Activated naive CD8-positive, alpha-beta T cell treated with anti-CD3 and anti-CD28 coated beads for 36 hours (primary cell): ENCODE results near the gene STK4. TPM values are rescaled to one million over a fixed set of nuclear protein-coding genes. Genes with fewer than 3 reads are reported as not detected.

ENCODE experiments used
- DNase-seq: peaks from one replicate; pipeline ENCODE4 v3.0.0; 2021
- H3K27ac Mint-ChIP-seq: one replicate; pipeline ENCODE4 v1.8.0; 2022; ENCODE audit warnings: mild to moderate bottlenecking, moderate library complexity, mixed read lengths
- H3K27me3 Mint-ChIP-seq: one replicate; pipeline ENCODE4 v1.8.0; 2022; ENCODE audit warnings: mild to moderate bottlenecking, mixed read lengths
- H3K36me3 Mint-ChIP-seq: one replicate; pipeline ENCODE4 v1.8.0; 2021; ENCODE audit warnings: mild to moderate bottlenecking, mixed read lengths
- H3K4me1 Mint-ChIP-seq: one replicate; pipeline ENCODE4 v1.8.0; 2021; ENCODE audit warnings: mixed read lengths
- H3K4me3 Mint-ChIP-seq: one replicate; pipeline ENCODE4 v1.8.0; 2022; ENCODE audit warnings: mild to moderate bottlenecking, moderate library complexity, mixed read lengths
- H3K9me3 Mint-ChIP-seq: one replicate; pipeline ENCODE4 v1.8.0; 2022; ENCODE audit warnings: mixed read lengths
- total RNA-seq, 2 experiments: library from RNA; stranded (reverse); gene quantifications; one replicate each; pipeline ENCODE4 v1.2.3, GENCODE V29; 2021

Gene STK4
- total RNA-seq, 2 experiments from 2014 or later = 180 to 198 TPM

- DNase-seq = no peak
- H3K4me1 Mint-ChIP-seq = peaks cover 8% of the 10 kb centered on the region
- no peak overlapping the region for H3K27ac Mint-ChIP-seq
- no peak overlapping the region for H3K4me3 Mint-ChIP-seq
- no peaks in the 10 kb centered on the region for H3K27me3 Mint-ChIP-seq
- H3K36me3 Mint-ChIP-seq = peaks cover 21% of the 10 kb centered on the region
- H3K9me3 Mint-ChIP-seq = no peaks in the 10 kb centered on the region
These were observed 22.5 kb upstream of the STK4 start for GRCh38 chr20:44943828-44944227.

DNA sequence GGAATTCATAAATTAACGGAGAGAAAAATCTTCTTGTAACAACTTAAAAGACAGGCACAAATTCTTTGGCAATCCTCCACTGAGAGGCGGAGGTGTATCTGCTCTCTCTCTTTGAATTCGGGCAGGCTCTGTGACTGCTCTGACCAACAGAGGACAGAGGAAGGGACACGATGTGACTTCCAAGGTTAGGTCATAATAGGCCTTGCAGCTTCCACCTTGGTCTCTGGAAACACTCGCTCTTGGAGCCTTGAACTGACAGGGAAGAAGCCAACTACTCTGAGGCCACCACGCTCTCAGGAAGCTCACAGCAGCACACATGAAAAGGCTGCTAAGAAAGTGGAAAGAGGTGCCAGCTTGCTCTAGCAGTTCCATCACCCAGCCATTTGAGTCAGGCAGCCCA is 21.1 kb upstream of the STK4 start:
- Mint-ChIP-seq H3K27ac (no peak overlapping the region), H3K9me3 (no peaks in the 10 kb centered on the region), H3K36me3 (peaks cover 28% of the 10 kb centered on the region), H3K4me3 (no peak overlapping the region), H3K27me3 (no peaks in the 10 kb centered on the region), H3K4me1 (peaks cover 8% of the 10 kb centered on the region)
- DNase-seq = no peak

DNA sequence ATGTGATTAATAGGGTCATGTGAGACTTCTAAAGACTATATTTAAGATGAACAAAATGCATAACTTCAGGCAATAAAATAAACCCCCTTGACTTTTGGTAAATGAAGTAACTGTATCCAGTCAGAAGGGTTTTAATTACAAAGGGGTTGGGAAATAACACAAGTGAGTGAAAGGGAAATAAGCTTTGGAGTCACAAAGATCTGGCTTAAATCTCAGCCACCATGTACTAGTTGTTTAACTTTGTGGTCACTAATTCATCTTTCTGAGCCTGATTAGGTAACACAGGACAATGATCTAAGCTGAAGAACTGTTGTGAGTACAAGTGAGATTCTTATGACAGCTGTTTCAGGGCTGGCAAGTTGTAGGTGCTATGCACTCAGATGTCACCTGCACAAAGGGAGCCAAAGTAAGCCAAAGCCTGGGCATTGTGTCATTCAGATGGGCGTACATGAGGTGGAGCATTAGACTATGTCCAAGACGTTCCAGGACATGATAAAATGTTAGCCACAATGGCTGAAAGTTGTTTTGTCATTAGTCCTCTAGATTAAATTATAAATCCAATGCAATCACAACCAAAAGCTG is 19.9 kb upstream of the STK4 start:
- no peaks in the 10 kb centered on the region for H3K27me3 Mint-ChIP-seq
- DNase-seq = no peak
- H3K4me3 Mint-ChIP-seq = no peak overlapping the region
- H3K36me3 Mint-ChIP-seq = peaks cover 30% of the 10 kb centered on the region
- peaks cover 8% of the 10 kb centered on the region for H3K4me1 Mint-ChIP-seq
- peak overlapping the region; percentile 8 for H3K27ac Mint-ChIP-seq
- no peaks in the 10 kb centered on the region for H3K9me3 Mint-ChIP-seq

- H3K4me3 Mint-ChIP-seq = no peak overlapping the region
- peaks cover 10% of the 10 kb centered on the region for H3K4me1 Mint-ChIP-seq
- H3K27me3 Mint-ChIP-seq = no peaks in the 10 kb centered on the region
- no peak overlapping the region for H3K27ac Mint-ChIP-seq
- no peak for DNase-seq
- no peaks in the 10 kb centered on the region for H3K9me3 Mint-ChIP-seq
- H3K36me3 Mint-ChIP-seq = peaks cover 32% of the 10 kb centered on the region
These were observed 18.2 kb upstream of the STK4 start for GRCh38 chr20:44948107-44948506.

DNA sequence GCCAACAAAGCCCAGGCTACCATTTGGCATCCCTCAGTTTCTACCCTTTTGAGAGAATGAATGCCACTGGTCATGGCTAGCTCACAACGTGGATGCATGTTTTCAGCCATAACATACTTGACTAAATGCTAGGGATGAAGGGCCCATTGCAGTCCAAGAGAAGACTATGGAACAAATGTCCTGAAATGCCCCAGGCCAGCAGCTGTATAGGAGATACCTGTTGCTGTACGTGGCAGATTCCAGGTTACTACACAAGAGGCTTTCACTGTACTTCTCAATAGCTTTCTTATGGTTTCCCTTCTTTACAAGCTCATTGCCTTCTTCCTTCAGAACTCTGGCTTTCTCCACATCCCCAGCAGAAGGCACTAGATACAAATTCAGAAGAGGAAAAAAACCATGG is 17.8 kb upstream of the STK4 start:
- H3K27ac Mint-ChIP-seq = no peak overlapping the region

DNA sequence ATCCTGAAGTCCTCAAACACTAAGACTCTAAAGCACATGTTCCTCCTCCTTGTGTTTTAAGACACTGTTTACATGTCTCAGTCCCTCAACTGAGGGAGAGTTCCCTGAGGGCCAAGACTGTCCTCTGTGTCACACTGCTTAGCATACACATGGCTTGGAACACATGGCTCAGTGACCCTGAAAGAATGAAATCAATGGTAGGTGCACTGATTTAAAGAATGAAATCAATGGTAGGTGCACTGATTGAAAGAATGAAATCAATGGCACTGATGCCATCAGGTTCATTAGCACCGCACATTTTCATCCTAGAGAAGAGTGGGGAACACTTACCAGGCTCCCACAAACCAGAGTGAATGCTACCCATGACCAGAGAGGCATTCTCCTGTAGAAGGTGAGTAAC is 15.9 kb upstream of the STK4 start:
- no peaks in the 10 kb centered on the region for H3K27me3 Mint-ChIP-seq
- no peak for DNase-seq
- no peaks in the 10 kb centered on the region for H3K9me3 Mint-ChIP-seq
- H3K27ac Mint-ChIP-seq = no peak overlapping the region
- no peak overlapping the region for H3K4me3 Mint-ChIP-seq
- H3K36me3 Mint-ChIP-seq = peaks cover 50% of the 10 kb centered on the region
- H3K4me1 Mint-ChIP-seq = peaks cover 15% of the 10 kb centered on the region

More for the DNA sequence above, 17.8 kb upstream of the STK4 start:
- no peaks in the 10 kb centered on the region for H3K9me3 Mint-ChIP-seq
- peaks cover 35% of the 10 kb centered on the region for H3K36me3 Mint-ChIP-seq
- H3K4me1 Mint-ChIP-seq = peaks cover 10% of the 10 kb centered on the region
- no peaks in the 10 kb centered on the region for H3K27me3 Mint-ChIP-seq
- no peak for DNase-seq
- H3K4me3 Mint-ChIP-seq = no peak overlapping the region

- H3K36me3 Mint-ChIP-seq = peaks cover 64% of the 10 kb centered on the region
- H3K4me1 Mint-ChIP-seq = peaks cover 23% of the 10 kb centered on the region
These were observed 13.6 kb upstream of the STK4 start for GRCh38 chr20:44952731-44953130.

GRCh38 chr20:44954211-44954610 is 12.1 kb upstream of the STK4 start:
- H3K27me3 Mint-ChIP-seq = no peaks in the 10 kb centered on the region

More at GRCh38 chr20:44952731-44953130, 13.6 kb upstream of the STK4 start:
- DNase-seq = no peak
- H3K27me3 Mint-ChIP-seq = no peaks in the 10 kb centered on the region
- no peak overlapping the region for H3K27ac Mint-ChIP-seq
- no peak overlapping the region for H3K4me3 Mint-ChIP-seq
- H3K9me3 Mint-ChIP-seq = no peaks in the 10 kb centered on the region

DNA sequence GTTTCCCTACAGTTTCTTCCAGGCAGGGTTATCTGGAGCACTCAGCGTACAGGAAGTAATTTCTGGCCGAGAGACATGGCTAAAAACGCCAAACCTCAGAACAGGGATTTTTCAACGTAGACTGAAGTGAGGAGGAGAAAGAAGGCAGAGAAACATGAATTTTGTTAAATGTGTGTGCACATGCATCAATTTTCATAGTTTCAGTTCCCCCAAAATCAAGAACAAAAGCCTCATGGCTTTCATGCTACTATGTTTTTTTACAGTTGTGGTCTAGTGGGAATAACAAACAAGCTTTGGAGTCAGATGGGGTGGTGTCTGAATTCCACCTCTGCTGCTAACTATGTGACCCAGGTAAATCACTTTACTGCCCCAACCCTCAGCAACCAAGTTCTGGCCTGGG is 11.0 kb upstream of the STK4 start:
- Mint-ChIP-seq H3K4me3 (no peak overlapping the region), H3K36me3 (peaks cover 71% of the 10 kb centered on the region), H3K27ac (no peak overlapping the region), H3K9me3 (no peaks in the 10 kb centered on the region), H3K27me3 (no peaks in the 10 kb centered on the region), H3K4me1 (peaks cover 39% of the 10 kb centered on the region)
- DNase-seq = no peak

More at GRCh38 chr20:44954211-44954610, 12.1 kb upstream of the STK4 start:
- Mint-ChIP-seq H3K4me3 (no peak overlapping the region), H3K9me3 (no peaks in the 10 kb centered on the region), H3K27ac (no peak overlapping the region), H3K36me3 (peaks cover 72% of the 10 kb centered on the region), H3K4me1 (peaks cover 35% of the 10 kb centered on the region)
- no peak for DNase-seq

- Mint-ChIP-seq H3K4me1 (peaks cover 49% of the 10 kb centered on the region), H3K4me3 (no peak overlapping the region), H3K27me3 (no peaks in the 10 kb centered on the region), H3K9me3 (no peaks in the 10 kb centered on the region), H3K36me3 (peaks cover 65% of the 10 kb centered on the region), H3K27ac (no peak overlapping the region)
- no peak for DNase-seq
These were observed 9.9 kb upstream of the STK4 start for GRCh38 chr20:44956410-44956809.

DNA sequence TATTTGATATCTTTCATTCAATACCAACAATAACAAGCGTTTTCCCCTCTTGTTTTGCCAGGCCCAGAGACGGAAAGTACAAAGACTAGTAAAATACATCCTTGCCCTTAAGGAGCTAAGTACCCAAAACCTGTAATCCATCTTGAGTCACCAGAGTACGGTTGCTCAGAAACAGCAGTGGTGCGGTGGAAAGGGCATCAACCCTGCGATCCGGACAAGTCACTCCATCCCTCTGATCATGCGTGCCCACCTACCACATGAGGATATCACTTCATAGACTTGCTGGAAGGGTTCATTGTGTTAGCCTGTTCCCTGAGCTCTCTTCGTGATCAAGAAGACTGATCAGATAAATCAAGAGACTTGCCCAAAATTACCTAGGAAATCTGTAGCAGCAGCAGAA is 8.0 kb upstream of the STK4 start:
- H3K27ac Mint-ChIP-seq = peak overlapping the region; percentile 98
- no peaks in the 10 kb centered on the region for H3K27me3 Mint-ChIP-seq
- peaks cover 60% of the 10 kb centered on the region for H3K36me3 Mint-ChIP-seq

DNA sequence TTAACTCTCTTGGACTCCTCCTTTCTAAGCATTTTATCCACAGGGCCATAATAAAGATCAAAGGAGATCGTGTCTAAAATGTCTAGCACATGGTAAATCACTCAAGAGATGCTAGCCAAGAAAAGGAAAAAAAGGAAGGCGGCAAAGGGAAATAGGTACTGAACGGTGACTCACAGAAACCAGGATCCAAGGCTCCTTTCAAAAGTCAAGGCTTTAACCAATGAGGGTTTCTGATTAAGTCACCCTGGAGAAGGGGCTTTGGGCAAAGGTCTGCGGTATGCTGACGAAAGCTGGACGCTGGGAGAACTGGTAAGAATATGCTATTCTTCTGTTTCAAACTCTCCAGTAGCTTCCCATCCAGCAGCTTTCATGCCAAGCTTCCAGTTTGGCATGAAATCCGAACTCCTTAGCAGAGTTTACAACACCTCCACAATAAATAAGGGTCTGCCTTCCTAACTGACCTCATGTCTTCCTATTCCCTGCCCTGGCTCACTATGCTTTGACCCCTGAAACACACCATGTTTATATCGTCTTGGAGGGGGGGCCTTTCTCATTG is 7.2 kb upstream of the STK4 start:
- Mint-ChIP-seq H3K9me3 (peaks cover 5% of the 10 kb centered on the region), H3K4me1 (peaks cover 67% of the 10 kb centered on the region), H3K4me3 (peak overlapping the region; percentile 98), H3K36me3 (peaks cover 54% of the 10 kb centered on the region), H3K27ac (peak overlapping the region; percentile 98), H3K27me3 (no peaks in the 10 kb centered on the region)
- no peak for DNase-seq

More for the DNA sequence above, 8.0 kb upstream of the STK4 start:
- Mint-ChIP-seq H3K4me1 (peaks cover 60% of the 10 kb centered on the region), H3K9me3 (peaks cover 4% of the 10 kb centered on the region), H3K4me3 (peak overlapping the region; percentile 98)
- DNase-seq = no peak

- H3K4me1 Mint-ChIP-seq = peaks cover 68% of the 10 kb centered on the region
- H3K4me3 Mint-ChIP-seq = peak overlapping the region; percentile 98
- peak overlapping the region; percentile 98 for H3K27ac Mint-ChIP-seq
- peaks cover 5% of the 10 kb centered on the region for H3K9me3 Mint-ChIP-seq
- peak; percentile 68 for DNase-seq
- peaks cover 51% of the 10 kb centered on the region for H3K36me3 Mint-ChIP-seq
- H3K27me3 Mint-ChIP-seq = no peaks in the 10 kb centered on the region
These were observed 6.6 kb upstream of the STK4 start for GRCh38 chr20:44959638-44960102.

DNA sequence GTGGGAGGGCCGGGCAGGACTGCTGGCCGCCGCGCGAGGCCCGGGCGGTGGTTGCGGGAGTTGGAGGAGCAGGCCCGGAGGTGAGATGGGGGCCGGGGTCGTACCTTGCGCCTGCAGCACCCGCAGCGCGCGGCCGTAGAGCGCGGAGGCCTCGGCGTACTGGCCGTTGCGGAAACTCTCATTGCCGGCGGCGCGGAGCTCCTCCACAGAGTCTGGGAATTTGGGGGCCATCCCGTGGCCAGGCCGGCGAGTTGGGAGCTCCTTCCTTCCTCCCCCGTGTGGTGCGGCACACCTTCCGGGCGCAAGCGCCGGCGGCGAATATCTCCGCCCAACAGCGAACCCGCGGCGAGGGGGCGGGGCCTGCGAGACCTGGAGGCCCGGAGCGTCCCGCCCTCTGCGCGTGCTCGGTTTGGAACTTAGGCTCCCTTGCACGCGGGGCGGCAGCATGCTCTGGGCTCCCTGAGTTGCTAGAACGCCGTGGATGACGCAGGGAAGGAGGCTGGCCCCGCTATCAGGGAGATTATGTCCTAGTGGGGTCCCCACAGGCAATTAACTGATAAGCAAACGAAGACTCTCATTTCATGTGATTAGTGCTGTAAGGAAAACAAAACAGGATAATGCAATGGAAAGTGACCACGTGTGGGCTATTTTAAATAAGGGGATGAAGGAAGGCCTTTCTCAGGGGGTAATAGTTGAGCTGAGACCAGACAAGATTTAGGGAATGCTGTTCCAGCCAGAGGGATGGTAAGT is 6.0 kb upstream of the STK4 start, which contains the start of gene TOMM34:
Gene TOMM34, minus strand, starts transcription at position 295 of the 750 bp plus-strand sequence. Its CDS starts 64 bp downstream, at position 231.
- Mint-ChIP-seq H3K9me3 (peaks cover 5% of the 10 kb centered on the region), H3K27ac (peak within 1 kb of the TSS; percentile 98), H3K4me3 (peak within 1 kb of the TSS; percentile 98), H3K4me1 (peaks cover 68% of the 10 kb centered on the region), H3K27me3 (no peaks in the 10 kb centered on the region), H3K36me3 (peaks cover 46% of the 10 kb centered on the region)
- peak; percentile 98 for DNase-seq
